HG02763 (cell line): ENCODE results near the gene ESYT2.
"Not testable (repeated sequence)": the region's sequence is repeated elsewhere in the genome, so short reads cannot be mapped to it uniquely, and the experiment has no call there.

ENCODE experiments used
- ATAC-seq: cut with Tn5 transposase; IDR thresholded peaks from one replicate; pipeline ENCODE4 v1.9.1; 2021; ENCODE audit warnings: mild to moderate bottlenecking, moderate library complexity; ENCODE audit not compliant: unreplicated experiment

Gene ESYT2

GRCh38 chr7:158858592-158859503 lies 29.5 kb upstream of the ESYT2 start:
- ATAC-seq: no peak

GRCh38 chr7:158856883-158857668 lies 27.8 kb upstream of the ESYT2 start:
- peak; percentile 19 for ATAC-seq

GRCh38 chr7:158854681-158855081 lies 25.4 kb upstream of the ESYT2 start:
- no peak for ATAC-seq

- no peak for ATAC-seq
Measured at GRCh38 chr7:158850545-158851102, 21.3 kb upstream of the ESYT2 start.

- ATAC-seq: no peak
Measured at GRCh38 chr7:158849768-158850544, 20.6 kb upstream of the ESYT2 start.

- ATAC-seq: no peak
Measured at GRCh38 chr7:158849442-158849767, 20.1 kb upstream of the ESYT2 start.

- no peak for ATAC-seq
Measured at GRCh38 chr7:158847451-158847866, 18.1 kb upstream of the ESYT2 start.

- no peak for ATAC-seq
Measured at GRCh38 chr7:158846304-158846703, 17.0 kb upstream of the ESYT2 start.

GRCh38 chr7:158843771-158844170 lies 14.5 kb upstream of the ESYT2 start:
- ATAC-seq: no peak

GRCh38 chr7:158842486-158842885 lies 13.2 kb upstream of the ESYT2 start:
- no peak for ATAC-seq

GRCh38 chr7:158840604-158841003 lies 11.3 kb upstream of the ESYT2 start:
- ATAC-seq: no peak

- not testable (repeated sequence) for ATAC-seq
Measured at GRCh38 chr7:158839177-158839576, 9.9 kb upstream of the ESYT2 start.

GRCh38 chr7:158837790-158838637 lies 8.7 kb upstream of the ESYT2 start:
- no peak for ATAC-seq

GRCh38 chr7:158836692-158837091 lies 7.4 kb upstream of the ESYT2 start:
- no peak for ATAC-seq

- no peak for ATAC-seq
Measured at GRCh38 chr7:158834878-158835784, 5.8 kb upstream of the ESYT2 start.

- ATAC-seq: no peak
Measured at GRCh38 chr7:158832994-158833393, 3.7 kb upstream of the ESYT2 start.

GRCh38 chr7:158831738-158832091 lies 2.4 kb upstream of the ESYT2 start:
- ATAC-seq: no peak

GRCh38 chr7:158830211-158830723 lies 958 bp upstream of the ESYT2 start:
- ATAC-seq: no peak

GRCh38 chr7:158829021-158829341 lies 328 bp downstream of the ESYT2 start:
- ATAC-seq: peak; percentile 43
